ENCODE results near the gene MBNL3. TPM values are rescaled to one million over a fixed set of nuclear protein-coding genes. Genes with fewer than 3 reads are reported as not detected.

The MBNL3 gene
- total RNA-seq, 2 donors from 2014 or later = 6.3 to 14.8 TPM

DNA sequence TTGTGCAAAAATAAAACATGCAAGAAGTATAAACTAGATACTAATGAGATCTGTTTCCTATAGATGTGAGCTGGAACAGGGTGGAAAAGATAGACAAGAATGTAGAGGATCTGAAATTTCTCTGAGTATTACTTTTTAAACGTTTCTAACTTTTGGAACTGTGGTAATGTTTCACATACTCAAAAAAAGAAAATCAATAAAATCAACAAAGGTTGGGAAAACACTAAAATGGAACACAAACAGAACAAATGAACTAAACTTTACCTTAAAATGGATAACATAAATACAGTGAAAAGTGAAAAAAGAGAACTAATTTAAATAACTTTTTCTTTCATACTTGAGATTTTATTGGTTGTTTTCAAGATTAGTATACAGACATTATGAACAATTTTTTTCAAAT, 32.0 kb upstream of the MBNL3 start:
- Histone ChIP-seq H3K27me3 (no peaks in the 10 kb centered on the region), H3K4me1 (no peaks in the 10 kb centered on the region), H3K9me3 (no peaks in the 10 kb centered on the region), H3K27ac (no peak overlapping the region), H3K36me3 (replicated peaks in 1 of 2; ENCODE audit: insufficient read depth in 1 of 2, low read depth in 2 of 2) (no peaks in the 10 kb centered on the region), H3K4me3 (no peak overlapping the region)
- 12 to 26% methylated on average over 1 of the region's 1 CpG for WGBS, 2 donors
- intact Hi-C loops (cut with DNase I) = no loop called here
- ATAC-seq (no peak), DNase-seq (no peak)
- TF ChIP-seq POLR2A (IDR thresholded peaks at IDR 0.05) = no peak
- TF ChIP-seq, protein P1, sequence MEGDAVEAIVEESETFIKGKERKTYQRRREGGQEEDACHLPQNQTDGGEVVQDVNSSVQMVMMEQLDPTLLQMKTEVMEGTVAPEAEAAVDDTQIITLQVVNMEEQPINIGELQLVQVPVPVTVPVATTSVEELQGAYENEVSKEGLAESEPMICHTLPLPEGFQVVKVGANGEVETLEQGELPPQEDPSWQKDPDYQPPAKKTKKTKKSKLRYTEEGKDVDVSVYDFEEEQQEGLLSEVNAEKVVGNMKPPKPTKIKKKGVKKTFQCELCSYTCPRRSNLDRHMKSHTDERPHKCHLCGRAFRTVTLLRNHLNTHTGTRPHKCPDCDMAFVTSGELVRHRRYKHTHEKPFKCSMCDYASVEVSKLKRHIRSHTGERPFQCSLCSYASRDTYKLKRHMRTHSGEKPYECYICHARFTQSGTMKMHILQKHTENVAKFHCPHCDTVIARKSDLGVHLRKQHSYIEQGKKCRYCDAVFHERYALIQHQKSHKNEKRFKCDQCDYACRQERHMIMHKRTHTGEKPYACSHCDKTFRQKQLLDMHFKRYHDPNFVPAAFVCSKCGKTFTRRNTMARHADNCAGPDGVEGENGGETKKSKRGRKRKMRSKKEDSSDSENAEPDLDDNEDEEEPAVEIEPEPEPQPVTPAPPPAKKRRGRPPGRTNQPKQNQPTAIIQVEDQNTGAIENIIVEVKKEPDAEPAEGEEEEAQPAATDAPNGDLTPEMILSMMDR (IDR thresholded peaks at IDR 0.05) = no peak

DNA sequence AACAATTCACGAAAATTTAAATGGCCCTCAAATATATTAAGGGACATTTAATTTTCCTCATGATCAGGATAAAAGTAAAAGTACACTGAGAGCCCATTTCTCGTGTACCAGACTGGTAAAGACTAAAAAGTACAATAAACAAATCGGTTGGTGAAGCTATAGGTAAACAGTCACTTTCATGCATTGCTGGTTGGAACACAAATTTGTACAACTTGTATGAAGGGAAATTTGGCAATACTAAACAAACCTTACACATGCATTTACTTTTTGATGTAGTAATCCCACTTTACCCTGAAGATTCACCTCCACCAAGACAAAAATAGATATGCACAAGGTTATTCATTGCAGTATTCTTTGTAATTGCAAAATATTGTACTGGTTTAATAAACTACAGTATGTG, 31.4 kb upstream of the MBNL3 start:
- Histone ChIP-seq H3K4me3 (no peak overlapping the region), H3K27me3 (no peaks in the 10 kb centered on the region), H3K27ac (no peak overlapping the region), H3K4me1 (no peaks in the 10 kb centered on the region), H3K9me3 (no peaks in the 10 kb centered on the region), H3K36me3 (replicated peaks in 1 of 2; ENCODE audit: insufficient read depth in 1 of 2, low read depth in 2 of 2) (no peaks in the 10 kb centered on the region)
- WGBS, 2 donors = 72 to 81% methylated on average over 3 of the region's 3 CpGs
- TF ChIP-seq, protein P1 (IDR thresholded peaks at IDR 0.05) = no peak
- no peak for TF ChIP-seq POLR2A (IDR thresholded peaks at IDR 0.05)
- DNase-seq = no peak
- ATAC-seq = no peak
- intact Hi-C loops (cut with DNase I) = no loop called here

DNA sequence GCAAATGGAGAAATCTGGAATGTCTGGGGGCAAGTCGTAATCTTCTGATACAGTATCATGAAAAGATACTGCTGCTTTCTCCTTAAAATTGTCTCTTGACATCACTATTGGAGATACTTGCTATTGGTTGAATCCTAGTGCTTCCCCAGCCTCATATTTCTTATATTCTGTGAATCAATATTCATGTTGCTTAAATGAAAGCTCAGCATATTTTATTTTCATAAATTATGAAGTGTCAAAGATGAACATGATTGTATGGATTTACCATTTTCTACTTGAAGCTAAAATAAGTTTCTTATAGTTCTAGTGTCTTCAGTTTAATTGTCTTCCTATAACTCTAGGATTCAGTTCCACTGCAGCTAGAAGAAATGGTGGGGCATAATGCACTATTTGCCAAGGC, 29.6 kb upstream of the MBNL3 start:
- intact Hi-C loops (cut with DNase I) = no loop called here
- Histone ChIP-seq H3K9me3 (no peaks in the 10 kb centered on the region), H3K4me1 (no peaks in the 10 kb centered on the region), H3K27me3 (no peaks in the 10 kb centered on the region), H3K4me3 (no peak overlapping the region), H3K36me3 (replicated peaks in 1 of 2; ENCODE audit: insufficient read depth in 1 of 2, low read depth in 2 of 2) (no peaks in the 10 kb centered on the region), H3K27ac (no peak overlapping the region)
- 50 to 86% methylated on average over 1 of the region's 1 CpG for WGBS, 2 donors
- ATAC-seq (no peak), DNase-seq (no peak)
- TF ChIP-seq, protein P1 (IDR thresholded peaks at IDR 0.05) = no peak
- TF ChIP-seq POLR2A (IDR thresholded peaks at IDR 0.05) = no peak

DNA sequence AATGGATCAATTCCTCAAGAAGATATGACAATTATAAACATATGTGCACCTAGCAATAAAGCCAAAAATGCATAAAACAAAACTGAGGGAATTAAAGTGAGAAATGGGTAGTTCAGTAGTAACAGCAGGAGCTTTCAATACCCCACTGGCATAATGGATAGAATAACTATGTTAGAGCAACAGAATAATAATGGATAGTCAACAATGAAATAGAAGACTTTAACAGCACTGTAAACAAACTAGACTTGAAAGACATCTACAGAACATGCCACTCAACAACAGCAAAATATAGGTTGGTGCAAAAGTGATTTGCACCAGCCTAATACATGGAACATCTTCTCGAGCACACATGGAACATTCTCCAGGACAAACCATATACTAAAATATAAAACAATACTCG, 20.0 kb upstream of the MBNL3 start:
- ATAC-seq (no peak), DNase-seq (no peak)
- Histone ChIP-seq H3K9me3 (no peaks in the 10 kb centered on the region), H3K4me1 (peaks cover 13% of the 10 kb centered on the region), H3K27ac (no peak overlapping the region), H3K36me3 (replicated peaks in 1 of 2; ENCODE audit: insufficient read depth in 1 of 2, low read depth in 2 of 2) (no peaks in the 10 kb centered on the region), H3K4me3 (no peak overlapping the region), H3K27me3 (no peaks in the 10 kb centered on the region)
- intact Hi-C loops (cut with DNase I) = no loop called here
- WGBS, 2 donors = 91 to 96% methylated on average over 2 of the region's 2 CpGs
- TF ChIP-seq, protein P1 (IDR thresholded peaks at IDR 0.05) = no peak
- TF ChIP-seq POLR2A (IDR thresholded peaks at IDR 0.05) = no peak

DNA sequence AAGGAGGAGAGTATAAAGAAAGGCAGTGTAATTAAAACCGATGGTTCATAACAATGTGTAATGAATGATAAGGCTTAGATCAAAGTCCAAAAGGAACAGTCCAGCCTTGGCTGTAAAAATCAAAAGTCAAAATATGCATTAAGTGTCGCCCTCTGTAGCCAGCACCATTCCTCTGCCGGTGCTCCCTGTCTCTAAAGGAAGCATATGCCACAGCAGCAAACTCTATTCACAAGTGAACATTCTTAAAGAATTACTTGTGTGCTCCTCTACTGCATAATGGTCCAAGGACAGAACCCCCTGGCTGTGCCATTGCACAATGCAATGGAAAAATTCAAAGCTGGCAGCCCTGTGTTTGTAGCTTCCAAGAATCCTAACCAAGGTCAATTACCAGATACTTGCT, 16.3 kb upstream of the MBNL3 start:
- 20 to 21% methylated on average over 3 of the region's 3 CpGs for WGBS, 2 donors
- peak; percentile 30 to 51 (median 42) for DNase-seq
- no peak overlapping the region for H3K4me3 ChIP-seq
- peaks cover 16% of the 10 kb centered on the region for H3K4me1 ChIP-seq
- TF ChIP-seq POLR2A (IDR thresholded peaks at IDR 0.05) = no peak
- TF ChIP-seq, protein P1 (IDR thresholded peaks at IDR 0.05) = peak in 4 of 7 experiments; percentile 12 to 36 (median 28)
- no peaks in the 10 kb centered on the region for H3K36me3 ChIP-seq (replicated peaks in 1 of 2; ENCODE audit: insufficient read depth in 1 of 2, low read depth in 2 of 2)
- H3K27me3 ChIP-seq = no peaks in the 10 kb centered on the region
- intact Hi-C loops (cut with DNase I) = no loop called here
- peak; percentile 88 for ATAC-seq
- peak overlapping the region in 2 of 4 donors; percentile 24 to 41 for H3K27ac ChIP-seq
- H3K9me3 ChIP-seq = no peaks in the 10 kb centered on the region

Measured in body of pancreas (tissue), 4 donors.